ENCODE data around the gene B3GNT8.

DNA sequence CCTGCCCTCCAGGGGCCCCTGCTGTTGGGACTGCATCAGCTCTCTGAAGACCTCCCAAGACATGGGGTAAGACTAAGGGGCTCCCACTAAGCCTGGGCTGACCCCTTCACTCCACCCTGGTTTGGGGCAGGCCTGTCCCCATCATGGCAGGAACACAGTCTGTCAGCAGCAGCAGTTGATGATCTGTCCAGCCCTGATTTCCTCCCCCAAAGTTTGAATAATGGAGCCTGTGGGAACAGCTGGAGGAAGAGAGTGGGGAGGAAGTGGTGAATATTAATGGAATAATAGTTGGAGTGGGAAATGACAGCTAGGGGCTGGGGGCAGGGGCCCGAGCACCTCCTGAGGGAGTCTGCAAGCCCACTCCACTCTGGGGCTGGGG, 1.3 kb upstream of the B3GNT8 start:
- no peak for TF ChIP-seq POLR2A (IDR thresholded peaks at IDR 0.05)
- TF ChIP-seq, protein P1, sequence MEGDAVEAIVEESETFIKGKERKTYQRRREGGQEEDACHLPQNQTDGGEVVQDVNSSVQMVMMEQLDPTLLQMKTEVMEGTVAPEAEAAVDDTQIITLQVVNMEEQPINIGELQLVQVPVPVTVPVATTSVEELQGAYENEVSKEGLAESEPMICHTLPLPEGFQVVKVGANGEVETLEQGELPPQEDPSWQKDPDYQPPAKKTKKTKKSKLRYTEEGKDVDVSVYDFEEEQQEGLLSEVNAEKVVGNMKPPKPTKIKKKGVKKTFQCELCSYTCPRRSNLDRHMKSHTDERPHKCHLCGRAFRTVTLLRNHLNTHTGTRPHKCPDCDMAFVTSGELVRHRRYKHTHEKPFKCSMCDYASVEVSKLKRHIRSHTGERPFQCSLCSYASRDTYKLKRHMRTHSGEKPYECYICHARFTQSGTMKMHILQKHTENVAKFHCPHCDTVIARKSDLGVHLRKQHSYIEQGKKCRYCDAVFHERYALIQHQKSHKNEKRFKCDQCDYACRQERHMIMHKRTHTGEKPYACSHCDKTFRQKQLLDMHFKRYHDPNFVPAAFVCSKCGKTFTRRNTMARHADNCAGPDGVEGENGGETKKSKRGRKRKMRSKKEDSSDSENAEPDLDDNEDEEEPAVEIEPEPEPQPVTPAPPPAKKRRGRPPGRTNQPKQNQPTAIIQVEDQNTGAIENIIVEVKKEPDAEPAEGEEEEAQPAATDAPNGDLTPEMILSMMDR (IDR thresholded peaks at IDR 0.05): no peak
